Fibroblast of skin of abdomen (primary cell): ENCODE measurements around the gene AQR.
"Not testable (repeated sequence)": the region's sequence is repeated elsewhere in the genome, so short reads cannot be mapped to it uniquely, and the experiment has no call there.

Experiments
- DNase-seq: peaks from one replicate; pipeline ENCODE4 v3.0.0-alpha.2; 2013

AQR gene

GRCh38 chr15:34812369-34812768 is 157.2 kb downstream of the AQR start:
- DNase-seq, result peak; percentile 59

GRCh38 chr15:34810443-34811129 is 159.0 kb downstream of the AQR start:
- peak; percentile 96 for DNase-seq

GRCh38 chr15:34809186-34809585 is 160.4 kb downstream of the AQR start:
- no peak for DNase-seq

GRCh38 chr15:34808016-34808415 is 161.5 kb downstream of the AQR start:
- peak; percentile 27 for DNase-seq

- not testable (repeated sequence) for DNase-seq
These were observed 162.3 kb downstream of the AQR start for GRCh38 chr15:34807241-34807640.

- DNase-seq, result no peak
These were observed 164.8 kb downstream of the AQR start for GRCh38 chr15:34804776-34805175.

- DNase-seq, result no peak
These were observed 165.4 kb downstream of the AQR start for GRCh38 chr15:34804113-34804512.

- no peak for DNase-seq
These were observed 166.5 kb downstream of the AQR start for GRCh38 chr15:34802803-34803750.

- no peak for DNase-seq
These were observed 167.2 kb downstream of the AQR start for GRCh38 chr15:34802371-34802770.
